Sigmoid colon (tissue), 7 donors: ENCODE data around the gene STARD13. TPM values are rescaled to one million over a fixed set of nuclear protein-coding genes. Genes with fewer than 3 reads are reported as not detected.

Experiments used
- DNase-seq: peaks from one replicate; pipeline ENCODE4 v3.0.0-alpha.2; 2019
- H3K27ac ChIP-seq, 4 donors: fragments of 200-600 bp; sonication (generic); one replicate each; pipeline ENCODE4 v1.5.1; 2016 to 2019; ENCODE audit warnings: mild to moderate bottlenecking in 1 of 4
- H3K27me3 ChIP-seq, 3 donors: fragments of 200-600 bp; sonication (generic); one replicate each; pipeline ENCODE4 v1.5.1; 2019; ENCODE audit warnings: mild to moderate bottlenecking in 1 of 3
- H3K36me3 ChIP-seq, 4 donors: fragments of 200-600 bp; sonication (generic); one replicate each; pipeline ENCODE4 v1.5.1; 2016 to 2019
- H3K4me1 ChIP-seq, 4 donors: fragments of 200-600 bp; sonication (generic); one replicate each; pipeline ENCODE4 v1.5.1; 2017 to 2019
- H3K4me3 ChIP-seq, 4 donors: fragments of 200-600 bp; sonication (generic); one replicate each; pipeline ENCODE4 v1.5.1; 2017 to 2019; ENCODE audit warnings: mild to moderate bottlenecking in 2 of 4, moderate library complexity in 1 of 4
- H3K9me3 ChIP-seq, 4 donors: fragments of 200-600 bp in 3 of 4; sonication (generic) in 3 of 4; one replicate each; pipeline versions ENCODE4 v1.5.1 to v1.6.1; 2013 to 2019
- EP300 ChIP-seq, 4 donors: sonication (generic); formaldehyde crosslinking; IDR thresholded peaks; one replicate each; pipeline ENCODE4 v1.6.1; 2017; ENCODE audit warnings: antibody characterized with exemption in 4 of 4
- POLR2A ChIP-seq, 2 donors: fragments of 450-650 bp; IDR thresholded peaks; one replicate each; pipeline ENCODE4 v1.6.1; 2016; ENCODE audit warnings: antibody characterized with exemption in 2 of 2, mild to moderate bottlenecking in 2 of 2, moderate library complexity in 2 of 2
- POLR2AphosphoS5 ChIP-seq, 4 donors: sonication (generic); formaldehyde crosslinking; IDR thresholded peaks; one replicate each; pipeline ENCODE4 v1.6.1; 2017; ENCODE audit warnings: antibody characterized with exemption in 4 of 4
- WGBS, 2 donors: extraction: QIAGEN DNeasy Blood & Tissue Kit; methylation state at CpG; one replicate each; pipeline ENCODE4 v1.1.7; 2013; 5-methylcytosine and 5-hydroxymethylcytosine counted together
- intact Hi-C: fragments of 100-400 bp; cut with DNase I; formaldehyde crosslinking; loops from one replicate; pipeline ENCODE4 v1.15.1; 2023
- polyA plus RNA-seq, 3 donors: library from polyadenylated mRNA; stranded (reverse); fragments of 200-250 nt; gene quantifications; one replicate each; pipeline ENCODE4 v1.2.3, GENCODE V29; 2013
- total RNA-seq, 4 donors: library from RNA; depleted of rRNA; stranded (reverse); fragments of >200 nt; gene quantifications; one replicate each; pipeline ENCODE4 v1.1.0, GENCODE V29; 2016
- TF ChIP-seq, protein P1 (sequence below), 4 experiments: fragments of 450-650 bp in 3 of 4; fragments of 200-600 bp in 1 of 4; IDR thresholded peaks; one replicate each; pipeline ENCODE4 v1.5.1; 2016 to 2019; ENCODE audit warnings: antibody characterized with exemption in 4 of 4, mild to moderate bottlenecking in 3 of 4, moderate library complexity in 2 of 4
- donor health status: healthy with polysubstance abuse.
- donor health status: Bipolar disorder and iron deficiency.
- donor health status: healthy.

Gene STARD13
- total and polyA plus RNA-seq, 7 donors, result 3.7 to 102 (median 66.7) TPM

DNA sequence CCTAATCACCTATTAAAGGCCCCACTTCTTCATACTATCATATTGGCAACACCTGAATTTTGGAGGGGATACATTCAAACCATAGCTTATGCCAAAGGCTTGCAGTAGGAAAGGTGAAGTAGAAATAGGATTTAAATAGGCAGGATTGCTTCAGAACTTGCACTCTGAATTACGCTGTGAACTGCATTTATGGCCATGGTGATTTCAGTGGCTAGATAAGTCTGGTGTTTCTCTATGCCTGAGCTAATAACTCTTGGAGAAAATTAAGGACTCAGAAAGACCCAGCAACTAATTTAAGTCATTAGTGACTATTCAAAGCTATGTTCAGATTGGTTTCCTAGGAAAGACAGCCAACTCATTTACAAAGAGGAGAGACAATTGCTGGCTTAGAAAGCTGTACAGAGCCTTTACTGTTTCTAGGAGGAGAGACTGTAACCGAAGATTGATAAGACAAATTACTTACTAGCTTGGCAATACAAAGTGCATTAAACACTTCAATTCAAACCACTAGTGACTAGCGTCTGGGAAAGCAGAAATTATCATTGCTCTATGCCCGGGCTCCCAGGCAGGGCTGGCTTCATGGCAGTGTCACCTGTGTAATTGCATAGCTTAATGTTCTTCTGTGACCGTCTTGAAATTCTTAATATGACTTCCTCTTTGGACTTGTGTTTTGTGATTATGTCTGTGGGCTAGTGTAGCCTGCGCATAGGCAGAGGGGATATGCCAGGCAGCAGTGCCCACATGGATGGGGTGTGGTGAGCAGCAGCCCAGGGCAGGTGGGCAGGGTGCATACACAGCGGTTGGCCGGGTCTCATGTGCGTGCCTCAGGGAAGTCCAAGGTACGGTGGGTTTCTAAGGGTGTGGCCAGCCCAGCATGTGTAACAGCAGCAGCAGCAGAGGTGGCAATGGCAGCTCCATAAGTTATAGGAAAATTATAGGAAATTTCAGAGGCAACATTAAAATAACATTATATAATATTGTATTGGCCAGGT is 209.3 kb downstream of the STARD13 start:
- Histone ChIP-seq H3K4me1 (peaks cover 0 to 26% (median 6%) of the 10 kb centered on the region in 4 donors), H3K9me3 (no peaks in the 10 kb centered on the region), H3K36me3 (no peaks in the 10 kb centered on the region), H3K27me3 (no peaks in the 10 kb centered on the region), H3K27ac (peak overlapping the region in 1 of 4 donors; percentile 27), H3K4me3 (no peak overlapping the region)
- TF ChIP-seq, protein P1, sequence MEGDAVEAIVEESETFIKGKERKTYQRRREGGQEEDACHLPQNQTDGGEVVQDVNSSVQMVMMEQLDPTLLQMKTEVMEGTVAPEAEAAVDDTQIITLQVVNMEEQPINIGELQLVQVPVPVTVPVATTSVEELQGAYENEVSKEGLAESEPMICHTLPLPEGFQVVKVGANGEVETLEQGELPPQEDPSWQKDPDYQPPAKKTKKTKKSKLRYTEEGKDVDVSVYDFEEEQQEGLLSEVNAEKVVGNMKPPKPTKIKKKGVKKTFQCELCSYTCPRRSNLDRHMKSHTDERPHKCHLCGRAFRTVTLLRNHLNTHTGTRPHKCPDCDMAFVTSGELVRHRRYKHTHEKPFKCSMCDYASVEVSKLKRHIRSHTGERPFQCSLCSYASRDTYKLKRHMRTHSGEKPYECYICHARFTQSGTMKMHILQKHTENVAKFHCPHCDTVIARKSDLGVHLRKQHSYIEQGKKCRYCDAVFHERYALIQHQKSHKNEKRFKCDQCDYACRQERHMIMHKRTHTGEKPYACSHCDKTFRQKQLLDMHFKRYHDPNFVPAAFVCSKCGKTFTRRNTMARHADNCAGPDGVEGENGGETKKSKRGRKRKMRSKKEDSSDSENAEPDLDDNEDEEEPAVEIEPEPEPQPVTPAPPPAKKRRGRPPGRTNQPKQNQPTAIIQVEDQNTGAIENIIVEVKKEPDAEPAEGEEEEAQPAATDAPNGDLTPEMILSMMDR (IDR thresholded peaks at IDR 0.05), result no peak
- intact Hi-C loops, result no loop called here
- 22 to 75% methylated on average over 10 of the region's 10 CpGs for WGBS, 2 donors
- no peak for DNase-seq

GRCh38 chr13:33073338-33073737 is 212.2 kb downstream of the STARD13 start:
- Histone ChIP-seq H3K4me3 (no peak overlapping the region), H3K27ac (no peak overlapping the region), H3K9me3 (no peaks in the 10 kb centered on the region), H3K4me1 (peaks cover 0 to 21% (median 6%) of the 10 kb centered on the region in 4 donors), H3K27me3 (no peaks in the 10 kb centered on the region), H3K36me3 (no peaks in the 10 kb centered on the region)
- intact Hi-C loops, result no loop called here
- DNase-seq, result no peak
- 65 to 81% methylated on average over 3 of the region's 3 CpGs for WGBS, 2 donors
- no peak for TF ChIP-seq POLR2AphosphoS5 (IDR thresholded peaks at IDR 0.05)
- TF ChIP-seq EP300 (IDR thresholded peaks at IDR 0.05), result no peak
- TF ChIP-seq POLR2A (IDR thresholded peaks at IDR 0.05), result no peak
- TF ChIP-seq, protein P1 (IDR thresholded peaks at IDR 0.05), result no peak

DNA sequence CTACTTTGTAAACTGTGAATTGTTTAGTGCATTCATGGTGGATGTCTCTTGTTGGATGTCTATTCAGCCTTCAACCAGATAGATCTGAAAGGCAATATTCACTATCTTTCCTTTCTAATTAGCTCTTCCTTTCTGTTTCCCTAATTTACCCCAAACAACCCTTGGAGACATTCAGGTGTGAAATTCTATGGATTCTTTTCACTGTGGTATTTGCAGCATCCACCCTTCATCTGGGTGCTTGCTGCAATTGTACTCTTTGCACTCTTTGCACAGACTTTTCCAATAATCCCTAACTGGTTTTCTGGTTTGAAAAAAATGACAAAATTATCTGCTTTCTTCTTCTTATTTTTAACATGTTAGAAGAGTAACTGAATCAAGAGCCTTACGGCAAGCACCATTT is 212.8 kb downstream of the STARD13 start:
- no peaks in the 10 kb centered on the region for H3K36me3 ChIP-seq
- no peak for DNase-seq
- no peak for TF ChIP-seq POLR2AphosphoS5 (IDR thresholded peaks at IDR 0.05)
- TF ChIP-seq, protein P1 (IDR thresholded peaks at IDR 0.05), result no peak
- no peak for TF ChIP-seq POLR2A (IDR thresholded peaks at IDR 0.05)
- no peak for TF ChIP-seq EP300 (IDR thresholded peaks at IDR 0.05)
- H3K27me3 ChIP-seq, result no peaks in the 10 kb centered on the region
- H3K4me1 ChIP-seq, result peaks cover 0 to 17% (median 5%) of the 10 kb centered on the region in 4 donors
- no peak overlapping the region for H3K4me3 ChIP-seq
- intact Hi-C loops, result no loop called here
- H3K27ac ChIP-seq, result no peak overlapping the region
- H3K9me3 ChIP-seq, result no peaks in the 10 kb centered on the region
- WGBS, 2 donors, result 96 to 100% methylated on average over 1 of the region's 1 CpG

GRCh38 chr13:33072282-33072681 is 213.3 kb downstream of the STARD13 start:
- H3K4me3 ChIP-seq, result no peak overlapping the region
- no peak for DNase-seq

More at GRCh38 chr13:33072282-33072681, 213.3 kb downstream of the STARD13 start:
- TF ChIP-seq POLR2A (IDR thresholded peaks at IDR 0.05) (no peak), EP300 (IDR thresholded peaks at IDR 0.05) (no peak), POLR2AphosphoS5 (IDR thresholded peaks at IDR 0.05) (no peak)
- TF ChIP-seq, protein P1 (IDR thresholded peaks at IDR 0.05), result no peak
- Histone ChIP-seq H3K27me3 (no peaks in the 10 kb centered on the region), H3K27ac (no peak overlapping the region), H3K9me3 (no peaks in the 10 kb centered on the region), H3K36me3 (no peaks in the 10 kb centered on the region), H3K4me1 (peaks cover 0 to 17% (median 5%) of the 10 kb centered on the region in 4 donors)
- intact Hi-C loops, result no loop called here
- WGBS, 2 donors, result 89 to 94% methylated on average over 2 of the region's 2 CpGs
